Gastroesophageal sphincter (tissue), 4 donors: ENCODE data around the gene FGFR1OP2. TPM values are rescaled to one million over a fixed set of nuclear protein-coding genes. Genes with fewer than 3 reads are reported as not detected.

Experiments used
- ATAC-seq: fragments of 150-250 bp; one replicate; pipeline ENCODE4 v1.9.1; 2016; ENCODE audit warnings: mild to moderate bottlenecking, moderate library complexity
- H3K27ac ChIP-seq, 4 donors: fragments of 200-600 bp; sonication (generic) in 3 of 4; 1 replicate in 3 of 4; 2 replicates in 1 of 4; pipeline ENCODE4 v1.5.1; 2016 to 2019
- H3K27me3 ChIP-seq: fragments of 200-600 bp; sonication (generic); one replicate; pipeline ENCODE4 v1.5.1; 2019
- H3K36me3 ChIP-seq, 2 donors: fragments of 200-600 bp; sonication (generic); one replicate each; pipeline ENCODE4 v1.5.1; 2019; ENCODE audit warnings: control low read depth in 1 of 2
- H3K4me1 ChIP-seq, 3 donors: fragments of 200-600 bp; sonication (generic); 1 replicate in 2 of 3; 2 replicates in 1 of 3; pipeline ENCODE4 v1.5.1; 2016 to 2019; ENCODE audit warnings: control low read depth in 2 of 3
- H3K4me3 ChIP-seq, 2 donors: fragments of 200-600 bp; sonication (generic); one replicate each; pipeline ENCODE4 v1.5.1; 2019; ENCODE audit warnings: mild to moderate bottlenecking in 1 of 2, moderate library complexity in 1 of 2
- H3K9me3 ChIP-seq, 3 donors: fragments of 200-600 bp; sonication (generic); one replicate each; pipeline ENCODE4 v1.5.1; 2017 to 2019; ENCODE audit warnings: control low read depth in 2 of 3
- EP300 ChIP-seq: sonication (generic); formaldehyde crosslinking; IDR thresholded peaks from one replicate; pipeline ENCODE4 v1.6.1; 2017; ENCODE audit warnings: antibody characterized with exemption, mild to moderate bottlenecking
- POLR2A ChIP-seq, 2 donors: fragments of 450-650 bp; IDR thresholded peaks; one replicate each; pipeline ENCODE4 v1.6.1; 2017; ENCODE audit warnings: antibody characterized with exemption in 2 of 2, mild to moderate bottlenecking in 2 of 2, moderate library complexity in 1 of 2
- POLR2AphosphoS5 ChIP-seq: sonication (generic); formaldehyde crosslinking; IDR thresholded peaks from one replicate; pipeline ENCODE4 v1.6.1; 2017; ENCODE audit warnings: antibody characterized with exemption
- WGBS, 2 donors: methylation state at CpG; one replicate each; pipeline ENCODE4 v1.1.5; 2018; ENCODE audit warnings: low coverage in 1 of 2; 5-methylcytosine and 5-hydroxymethylcytosine counted together
- total RNA-seq, 4 donors: library from RNA; depleted of rRNA; stranded (reverse); fragments of >200 nt; gene quantifications; one replicate each; pipeline ENCODE4 v1.1.0, GENCODE V29; 2016
- TF ChIP-seq, protein P1 (sequence below), 4 experiments: fragments of 200-600 bp in 2 of 4; fragments of 450-650 bp in 2 of 4; sonication (generic) in 1 of 4; IDR thresholded peaks; one replicate each; pipeline ENCODE4 v1.5.1; 2017 to 2019; ENCODE audit warnings: antibody characterized with exemption in 4 of 4, mild to moderate bottlenecking in 2 of 4, moderate library complexity in 2 of 4

The FGFR1OP2 gene
- total RNA-seq, 4 donors from 2014 or later: 57.7 to 127 (median 75.1) TPM

GRCh38 chr12:26963413-26963812 lies 25.1 kb downstream of the FGFR1OP2 start:
- Histone ChIP-seq H3K9me3 (no peaks in the 10 kb centered on the region), H3K27me3 (no peaks in the 10 kb centered on the region), H3K4me3 (no peak overlapping the region), H3K36me3 (peaks cover 0 to 66% of the 10 kb centered on the region in 2 donors), H3K4me1 (no peaks in the 10 kb centered on the region), H3K27ac (no peak overlapping the region)
- TF ChIP-seq, protein P1, sequence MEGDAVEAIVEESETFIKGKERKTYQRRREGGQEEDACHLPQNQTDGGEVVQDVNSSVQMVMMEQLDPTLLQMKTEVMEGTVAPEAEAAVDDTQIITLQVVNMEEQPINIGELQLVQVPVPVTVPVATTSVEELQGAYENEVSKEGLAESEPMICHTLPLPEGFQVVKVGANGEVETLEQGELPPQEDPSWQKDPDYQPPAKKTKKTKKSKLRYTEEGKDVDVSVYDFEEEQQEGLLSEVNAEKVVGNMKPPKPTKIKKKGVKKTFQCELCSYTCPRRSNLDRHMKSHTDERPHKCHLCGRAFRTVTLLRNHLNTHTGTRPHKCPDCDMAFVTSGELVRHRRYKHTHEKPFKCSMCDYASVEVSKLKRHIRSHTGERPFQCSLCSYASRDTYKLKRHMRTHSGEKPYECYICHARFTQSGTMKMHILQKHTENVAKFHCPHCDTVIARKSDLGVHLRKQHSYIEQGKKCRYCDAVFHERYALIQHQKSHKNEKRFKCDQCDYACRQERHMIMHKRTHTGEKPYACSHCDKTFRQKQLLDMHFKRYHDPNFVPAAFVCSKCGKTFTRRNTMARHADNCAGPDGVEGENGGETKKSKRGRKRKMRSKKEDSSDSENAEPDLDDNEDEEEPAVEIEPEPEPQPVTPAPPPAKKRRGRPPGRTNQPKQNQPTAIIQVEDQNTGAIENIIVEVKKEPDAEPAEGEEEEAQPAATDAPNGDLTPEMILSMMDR (IDR thresholded peaks at IDR 0.05): no peak
- TF ChIP-seq POLR2AphosphoS5 (no peak), POLR2A (IDR thresholded peaks at IDR 0.05) (no peak), EP300 (no peak)
- WGBS, 2 donors: 88 to 100% methylated on average over 1 of the region's 1 CpG
- no peak for ATAC-seq

DNA sequence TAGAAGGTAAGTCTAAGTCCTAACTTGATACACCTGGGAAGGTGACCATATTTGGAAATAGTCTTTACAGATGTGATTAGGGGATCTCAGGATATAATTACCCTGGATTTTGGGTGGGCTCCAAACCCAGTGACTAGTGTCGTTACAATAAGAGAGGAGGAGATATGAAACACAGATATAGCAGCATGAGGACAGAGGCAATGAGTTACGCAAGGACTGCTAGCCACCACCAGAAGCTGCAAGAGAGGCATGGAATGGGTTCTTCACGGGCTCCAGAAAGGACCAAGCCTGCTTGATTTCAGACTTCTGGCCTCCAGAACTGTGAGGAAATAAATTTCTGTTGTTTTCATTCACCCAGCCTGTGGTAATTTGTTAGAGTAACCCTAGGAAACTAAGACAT lies 28.6 kb downstream of the FGFR1OP2 start:
- H3K36me3 ChIP-seq: peaks cover 0 to 70% of the 10 kb centered on the region in 2 donors
- no peaks in the 10 kb centered on the region for H3K9me3 ChIP-seq
- no peaks in the 10 kb centered on the region for H3K4me1 ChIP-seq
- TF ChIP-seq EP300: no peak
- no peak for TF ChIP-seq POLR2A (IDR thresholded peaks at IDR 0.05)
- TF ChIP-seq POLR2AphosphoS5: no peak
- TF ChIP-seq, protein P1 (IDR thresholded peaks at IDR 0.05): no peak
- no peak for ATAC-seq
- WGBS, 2 donors: 78% methylated on average over 3 of the region's 3 CpGs; no CpG with 5 or more reads in 1 of the 2 donors
- no peak overlapping the region for H3K4me3 ChIP-seq
- no peaks in the 10 kb centered on the region for H3K27me3 ChIP-seq
- no peak overlapping the region for H3K27ac ChIP-seq

DNA sequence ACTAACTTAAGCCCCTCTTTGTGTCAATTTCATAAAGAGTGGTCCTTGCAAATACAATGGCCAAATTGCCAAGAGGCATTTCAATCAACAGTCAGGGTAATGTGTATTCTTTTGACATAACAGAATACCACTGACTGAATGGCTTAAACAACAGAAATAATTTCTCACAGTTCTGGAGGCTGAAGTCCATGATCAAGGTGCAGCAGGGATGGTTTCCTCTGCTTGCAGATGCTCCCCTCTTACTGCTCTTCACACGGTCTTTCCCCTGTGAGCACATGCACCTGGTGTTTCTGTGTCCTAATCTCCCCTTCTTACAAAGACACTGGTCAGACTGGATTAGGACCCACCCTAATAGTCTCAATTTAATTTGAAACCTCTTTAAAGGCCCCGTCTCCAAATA lies 31.9 kb downstream of the FGFR1OP2 start:
- ATAC-seq: no peak
- H3K27me3 ChIP-seq: no peaks in the 10 kb centered on the region
- WGBS, 2 donors: 86 to 100% methylated on average over 1 to 2 of the region's 2 CpGs
- H3K9me3 ChIP-seq: no peaks in the 10 kb centered on the region
- H3K36me3 ChIP-seq: peaks cover 0 to 83% of the 10 kb centered on the region in 2 donors
- TF ChIP-seq EP300 (no peak), POLR2AphosphoS5 (no peak), POLR2A (IDR thresholded peaks at IDR 0.05) (no peak)
- TF ChIP-seq, protein P1 (IDR thresholded peaks at IDR 0.05): no peak
- H3K4me1 ChIP-seq: no peaks in the 10 kb centered on the region
- no peak overlapping the region for H3K4me3 ChIP-seq
- H3K27ac ChIP-seq: no peak overlapping the region

GRCh38 chr12:26971963-26972362 lies 33.7 kb downstream of the FGFR1OP2 start:
- H3K36me3 ChIP-seq: peaks cover 0 to 87% of the 10 kb centered on the region in 2 donors
- 60 to 66% methylated on average over 1 to 2 of the region's 2 CpGs for WGBS, 2 donors
- TF ChIP-seq POLR2AphosphoS5 (no peak), EP300 (no peak), POLR2A (IDR thresholded peaks at IDR 0.05) (no peak)
- TF ChIP-seq, protein P1 (IDR thresholded peaks at IDR 0.05): no peak

GRCh38 chr12:26976687-26977086 lies 38.4 kb downstream of the FGFR1OP2 start:
- WGBS, 2 donors: 89 to 96% methylated on average over 2 of the region's 2 CpGs
- Histone ChIP-seq H3K9me3 (no peaks in the 10 kb centered on the region), H3K4me3 (no peak overlapping the region), H3K27ac (no peak overlapping the region), H3K27me3 (no peaks in the 10 kb centered on the region), H3K36me3 (peaks cover 0 to 88% of the 10 kb centered on the region in 2 donors), H3K4me1 (no peaks in the 10 kb centered on the region)
- ATAC-seq: no peak
- TF ChIP-seq, protein P1 (IDR thresholded peaks at IDR 0.05): no peak
- TF ChIP-seq POLR2AphosphoS5 (no peak), EP300 (no peak)

More at GRCh38 chr12:26971963-26972362, 33.7 kb downstream of the FGFR1OP2 start:
- Histone ChIP-seq H3K27ac (no peak overlapping the region), H3K9me3 (no peaks in the 10 kb centered on the region), H3K27me3 (no peaks in the 10 kb centered on the region), H3K4me1 (no peaks in the 10 kb centered on the region), H3K4me3 (no peak overlapping the region)
- ATAC-seq: no peak
